HG03066 (cell line): ENCODE results near the gene SYNRG.
A peak's percentile ranks its signal among the peaks of the same experiment; 100 is the strongest.
"Not testable (repeated sequence)": the region's sequence is repeated elsewhere in the genome, so short reads cannot be mapped to it uniquely, and the experiment has no call there.

Experiments
- ATAC-seq: cut with Tn5 transposase; IDR thresholded peaks from one replicate; pipeline ENCODE4 v1.9.1; 2021; ENCODE audit warnings: low read depth; ENCODE audit not compliant: unreplicated experiment

Gene SYNRG

GRCh38 chr17:37609170-37610040 lies at the start of gene SYNRG:
TSS of gene SYNRG (minus strand) at chr17:37609418. CDS start at chr17:37609355, 63 bp downstream.
- ATAC-seq, result peak; percentile 79

GRCh38 chr17:37657202-37657601 lies 48.0 kb upstream of the SYNRG start:
- ATAC-seq, result no peak

GRCh38 chr17:37651849-37652248 lies 42.6 kb upstream of the SYNRG start:
- ATAC-seq, result no peak

GRCh38 chr17:37650419-37651003 lies 41.3 kb upstream of the SYNRG start:
- ATAC-seq, result no peak

- no peak for ATAC-seq
Measured at GRCh38 chr17:37648555-37648954, 39.3 kb upstream of the SYNRG start.

GRCh38 chr17:37647856-37648255 lies 38.6 kb upstream of the SYNRG start:
- no peak for ATAC-seq

- ATAC-seq, result no peak
Measured at GRCh38 chr17:37643869-37644268, 34.7 kb upstream of the SYNRG start.

- no peak for ATAC-seq
Measured at GRCh38 chr17:37643118-37643766, 34.0 kb upstream of the SYNRG start, which contains the start of gene DDX52. TSS of gene DDX52 (minus strand) at chr17:37643446. CDS start at chr17:37643420, 26 bp downstream.

GRCh38 chr17:37642681-37643080 lies 33.5 kb upstream of the SYNRG start:
- ATAC-seq, result no peak

GRCh38 chr17:37640015-37640414 lies 30.8 kb upstream of the SYNRG start:
- ATAC-seq, result no peak

GRCh38 chr17:37637956-37638355 lies 28.7 kb upstream of the SYNRG start:
- no peak for ATAC-seq

GRCh38 chr17:37616430-37616829 lies 7.2 kb upstream of the SYNRG start:
- not testable (repeated sequence) for ATAC-seq

GRCh38 chr17:37614823-37615222 lies 5.6 kb upstream of the SYNRG start:
- no peak for ATAC-seq

- no peak for ATAC-seq
Measured at GRCh38 chr17:37614391-37614790, 5.2 kb upstream of the SYNRG start.

- no peak for ATAC-seq
Measured at GRCh38 chr17:37610971-37611370, 1.8 kb upstream of the SYNRG start.

GRCh38 chr17:37610041-37610420 lies 813 bp upstream of the SYNRG start:
- ATAC-seq, result not testable (repeated sequence)

- peak; percentile 11 for ATAC-seq
Measured at GRCh38 chr17:37608351-37609169, 658 bp downstream of the SYNRG start.

- no peak for ATAC-seq
Measured at GRCh38 chr17:37607637-37608331, 1.4 kb downstream of the SYNRG start.

GRCh38 chr17:37605813-37606505 lies 3.3 kb downstream of the SYNRG start:
- ATAC-seq, result no peak
